Tibial nerve (tissue), 4 donors: ENCODE results near the gene PRPF6. TPM values are rescaled to one million over a fixed set of nuclear protein-coding genes. Genes with fewer than 3 reads are reported as not detected.

ENCODE experiments used
- DNase-seq, 2 donors: peaks; one replicate each; pipeline ENCODE4 v3.0.0-alpha.2; 2019; ENCODE audit warnings: low spot score in 2 of 2
- H3K27ac ChIP-seq, 4 donors: fragments of 200-600 bp; sonication (generic) in 3 of 4; one replicate each; pipeline ENCODE4 v1.5.1; 2017 to 2019; ENCODE audit warnings: mild to moderate bottlenecking in 1 of 4
- H3K27me3 ChIP-seq, 2 donors: fragments of 200-600 bp; sonication (generic) in 1 of 2; one replicate each; pipeline versions ENCODE4 v1.5.1 to v1.6.0; 2017 to 2019
- H3K36me3 ChIP-seq, 3 donors: fragments of 200-600 bp; sonication (generic); one replicate each; pipeline ENCODE4 v1.5.1; 2018 to 2019
- H3K4me1 ChIP-seq, 4 donors: fragments of 200-600 bp; sonication (generic) in 3 of 4; one replicate each; pipeline ENCODE4 v1.5.1; 2017 to 2019
- H3K4me3 ChIP-seq, 4 donors: fragments of 200-600 bp; sonication (generic) in 3 of 4; one replicate each; pipeline ENCODE4 v1.5.1; 2017 to 2019; ENCODE audit warnings: mild to moderate bottlenecking in 1 of 4, moderate library complexity in 1 of 4
- H3K9me3 ChIP-seq, 4 donors: fragments of 200-600 bp; sonication (generic) in 3 of 4; one replicate each; pipeline ENCODE4 v1.5.1; 2017 to 2019
- EP300 ChIP-seq, 2 donors: sonication (generic); formaldehyde crosslinking; IDR thresholded peaks; one replicate each; pipeline ENCODE4 v1.6.1; 2017; ENCODE audit warnings: antibody characterized with exemption in 2 of 2, mild to moderate bottlenecking in 1 of 2
- POLR2A ChIP-seq, 2 donors: fragments of 450-650 bp; IDR thresholded peaks; one replicate each; pipeline ENCODE4 v1.6.1; 2017; ENCODE audit warnings: antibody characterized with exemption in 2 of 2, mild to moderate bottlenecking in 2 of 2, moderate library complexity in 2 of 2
- WGBS, 2 donors: methylation state at CpG; one replicate each; pipeline ENCODE4 v1.1.5; 2018; 5-methylcytosine and 5-hydroxymethylcytosine counted together
- total RNA-seq, 4 donors: library from RNA; depleted of rRNA; stranded (reverse); fragments of >200 nt; gene quantifications; one replicate each; pipeline ENCODE4 v1.1.0, GENCODE V29; 2016
- TF ChIP-seq, protein P1 (sequence below), 5 experiments: fragments of 200-600 bp in 3 of 5; fragments of 450-650 bp in 2 of 5; sonication (generic) in 3 of 5; IDR thresholded peaks; one replicate each; pipeline ENCODE4 v1.5.1; 2016 to 2019; ENCODE audit warnings: antibody characterized with exemption in 5 of 5, mild to moderate bottlenecking in 3 of 5, moderate library complexity in 2 of 5

Gene PRPF6
- total RNA-seq, 4 donors from 2014 or later: 70.5 to 77.0 (median 73.8) TPM

DNA sequence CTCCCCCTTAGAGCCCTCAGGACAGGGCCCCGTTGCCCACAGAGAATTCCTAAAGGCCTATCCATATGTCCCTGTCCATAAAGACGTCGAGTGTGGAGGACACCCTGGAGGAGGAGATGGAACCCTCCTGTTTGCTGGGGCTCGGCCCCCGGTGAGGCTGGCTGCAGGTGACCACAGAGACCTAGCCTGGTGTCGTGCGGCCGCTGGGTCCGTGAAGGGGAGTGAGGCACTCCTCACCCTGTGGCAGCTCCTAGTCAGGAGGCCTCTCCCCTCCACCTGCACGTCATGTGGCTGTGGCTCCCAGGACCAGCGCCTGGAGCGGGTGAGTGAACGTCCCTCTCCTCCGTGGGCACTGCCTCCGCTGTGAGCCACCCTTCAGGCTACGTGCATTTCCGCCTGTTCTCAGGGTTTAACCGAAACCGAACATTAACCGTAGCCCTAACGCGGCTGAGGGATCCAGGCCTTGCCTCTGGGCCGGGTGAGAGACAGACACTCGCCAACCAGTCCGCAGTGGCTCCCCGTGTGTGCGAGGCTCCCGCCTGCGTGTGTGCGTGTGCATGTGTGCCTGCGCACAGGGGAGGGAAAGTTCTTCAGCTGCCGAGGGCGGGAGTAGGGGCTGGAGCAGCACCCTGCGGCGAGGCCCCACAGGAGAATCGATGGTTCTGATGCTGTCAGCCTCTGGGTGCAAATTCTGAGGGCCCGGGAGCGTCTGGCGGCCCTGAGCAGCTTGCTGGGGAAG, 76.1 kb downstream of the PRPF6 start:
- DNase-seq: no peak
- Histone ChIP-seq H3K4me3 (peak overlapping the region in 2 of 4 donors; percentile 3 to 11), H3K9me3 (no peaks in the 10 kb centered on the region), H3K36me3 (no peaks in the 10 kb centered on the region), H3K27me3 (peaks cover 0 to 55% of the 10 kb centered on the region in 2 donors), H3K4me1 (peaks cover 0 to 41% (median 2%) of the 10 kb centered on the region in 4 donors), H3K27ac (peak overlapping the region in 2 of 4 donors; percentile 33 to 77)
- WGBS, 2 donors: 48 to 59% methylated on average over 34 to 38 of the region's 39 CpGs
- TF ChIP-seq POLR2A (IDR thresholded peaks at IDR 0.05) (no peak), EP300 (IDR thresholded peaks at IDR 0.05) (no peak)
- TF ChIP-seq, protein P1, sequence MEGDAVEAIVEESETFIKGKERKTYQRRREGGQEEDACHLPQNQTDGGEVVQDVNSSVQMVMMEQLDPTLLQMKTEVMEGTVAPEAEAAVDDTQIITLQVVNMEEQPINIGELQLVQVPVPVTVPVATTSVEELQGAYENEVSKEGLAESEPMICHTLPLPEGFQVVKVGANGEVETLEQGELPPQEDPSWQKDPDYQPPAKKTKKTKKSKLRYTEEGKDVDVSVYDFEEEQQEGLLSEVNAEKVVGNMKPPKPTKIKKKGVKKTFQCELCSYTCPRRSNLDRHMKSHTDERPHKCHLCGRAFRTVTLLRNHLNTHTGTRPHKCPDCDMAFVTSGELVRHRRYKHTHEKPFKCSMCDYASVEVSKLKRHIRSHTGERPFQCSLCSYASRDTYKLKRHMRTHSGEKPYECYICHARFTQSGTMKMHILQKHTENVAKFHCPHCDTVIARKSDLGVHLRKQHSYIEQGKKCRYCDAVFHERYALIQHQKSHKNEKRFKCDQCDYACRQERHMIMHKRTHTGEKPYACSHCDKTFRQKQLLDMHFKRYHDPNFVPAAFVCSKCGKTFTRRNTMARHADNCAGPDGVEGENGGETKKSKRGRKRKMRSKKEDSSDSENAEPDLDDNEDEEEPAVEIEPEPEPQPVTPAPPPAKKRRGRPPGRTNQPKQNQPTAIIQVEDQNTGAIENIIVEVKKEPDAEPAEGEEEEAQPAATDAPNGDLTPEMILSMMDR (IDR thresholded peaks at IDR 0.05): no peak

DNA sequence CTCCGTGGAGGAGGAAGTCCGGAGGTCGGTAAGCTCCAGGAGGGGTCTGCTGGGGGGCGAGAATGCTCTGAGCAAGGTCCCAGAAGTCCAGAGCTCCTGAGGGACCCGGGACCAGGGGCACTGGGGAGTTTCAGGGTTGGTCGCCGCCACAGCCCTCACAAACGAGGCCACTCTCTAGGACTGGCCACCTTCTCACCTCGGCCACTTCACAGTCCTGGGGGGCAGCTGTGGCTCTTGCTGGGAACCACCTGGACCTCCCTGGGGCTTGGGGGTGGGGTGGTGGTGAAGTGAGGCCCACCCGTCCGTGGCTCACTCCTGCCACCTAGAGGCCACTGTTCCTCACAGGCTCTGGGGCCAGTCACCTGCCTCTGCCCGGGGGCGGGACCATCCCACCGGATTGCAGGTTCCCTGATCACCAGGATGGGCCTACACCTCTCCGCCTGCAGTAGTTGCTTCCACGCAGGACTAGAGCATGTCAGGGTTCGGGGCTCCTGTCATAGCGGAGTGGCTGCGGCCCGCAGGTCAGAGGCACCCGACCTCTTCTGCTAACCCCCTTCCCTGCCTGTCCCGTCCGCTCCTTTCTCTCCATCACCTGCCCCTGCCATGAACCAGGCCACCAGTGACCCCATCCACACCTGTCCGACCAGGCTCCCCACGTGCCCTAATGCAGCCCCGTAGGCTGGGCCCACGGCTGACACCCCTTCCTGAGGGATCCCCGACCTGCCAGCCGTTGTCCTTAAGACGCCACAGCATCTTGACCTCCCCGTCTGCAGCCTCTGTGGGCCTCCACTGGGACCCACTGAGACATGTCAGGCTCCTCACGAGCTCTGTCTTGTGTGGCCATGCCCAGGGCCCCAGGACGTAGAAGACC, 76.9 kb downstream of the PRPF6 start:
- Histone ChIP-seq H3K4me1 (peaks cover 0 to 48% (median 5%) of the 10 kb centered on the region in 4 donors), H3K4me3 (peak overlapping the region in 2 of 4 donors; percentile 3 to 11), H3K27me3 (peaks cover 0 to 47% of the 10 kb centered on the region in 2 donors), H3K27ac (peak overlapping the region in 1 of 4 donors; percentile 77), H3K9me3 (no peaks in the 10 kb centered on the region), H3K36me3 (no peaks in the 10 kb centered on the region)
- peak; percentile 60 to 63 for DNase-seq
- TF ChIP-seq EP300 (IDR thresholded peaks at IDR 0.05): no peak
- TF ChIP-seq, protein P1 (IDR thresholded peaks at IDR 0.05): peak; percentile 73 to 84 (median 77)
- WGBS, 2 donors: 40 to 43% methylated on average over 27 to 30 of the region's 33 CpGs

DNA sequence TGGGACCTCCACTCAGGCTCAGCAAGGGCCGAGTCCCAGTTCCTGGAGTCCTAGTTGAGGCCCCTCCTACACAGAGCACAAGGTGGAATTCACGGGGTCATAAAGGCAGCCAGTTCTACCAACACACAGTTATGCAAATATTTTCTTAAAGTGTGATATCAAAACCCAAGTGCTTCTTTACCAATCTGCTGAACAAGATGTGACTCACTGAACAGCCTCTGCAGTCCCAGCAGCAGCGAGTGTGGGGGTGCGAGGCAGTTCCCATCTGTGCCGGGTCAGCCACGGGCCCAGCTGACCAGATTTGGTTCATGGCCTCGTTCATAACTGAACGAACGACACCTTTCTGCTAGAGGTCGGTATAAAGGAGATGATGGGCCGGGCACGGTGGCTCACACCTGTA, 77.6 kb downstream of the PRPF6 start:
- Histone ChIP-seq H3K27ac (no peak overlapping the region), H3K27me3 (peaks cover 0 to 40% of the 10 kb centered on the region in 2 donors), H3K4me1 (peaks cover 0 to 48% (median 5%) of the 10 kb centered on the region in 4 donors), H3K4me3 (no peak overlapping the region), H3K9me3 (no peaks in the 10 kb centered on the region), H3K36me3 (no peaks in the 10 kb centered on the region)
- DNase-seq: no peak
- TF ChIP-seq EP300 (IDR thresholded peaks at IDR 0.05): no peak
- no peak for TF ChIP-seq POLR2A (IDR thresholded peaks at IDR 0.05)
- TF ChIP-seq, protein P1 (IDR thresholded peaks at IDR 0.05): no peak
- 76 to 77% methylated on average over 12 of the region's 12 CpGs for WGBS, 2 donors

DNA sequence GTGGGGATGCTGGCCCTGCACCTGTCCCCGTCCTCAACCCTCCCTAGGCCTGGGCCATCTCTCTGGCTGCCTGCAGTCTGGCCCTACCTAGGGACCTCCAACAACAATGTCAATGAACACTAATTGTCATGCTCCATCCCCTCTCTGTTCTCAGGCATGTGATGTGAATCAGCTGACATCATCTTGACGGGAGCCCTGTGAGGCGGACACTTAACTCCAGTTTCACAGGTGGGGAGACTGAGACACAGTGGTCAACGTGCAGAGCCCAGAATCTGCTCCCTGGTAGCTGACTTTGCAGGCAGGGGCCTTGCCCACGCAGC, 81.3 kb downstream of the PRPF6 start:
- H3K27ac ChIP-seq: peak overlapping the region in 3 of 4 donors; percentile 80 to 88 (median 85)
- peaks cover 0 to 9% (median 0%) of the 10 kb centered on the region in 3 donors for H3K36me3 ChIP-seq
- TF ChIP-seq, protein P1 (IDR thresholded peaks at IDR 0.05): no peak
- TF ChIP-seq EP300 (IDR thresholded peaks at IDR 0.05): no peak
- no peak for TF ChIP-seq POLR2A (IDR thresholded peaks at IDR 0.05)
- peak overlapping the region; percentile 64 to 97 (median 80) for H3K4me3 ChIP-seq
- H3K4me1 ChIP-seq: peaks cover 0 to 52% (median 20%) of the 10 kb centered on the region in 4 donors
- H3K27me3 ChIP-seq: peaks cover 0 to 4% of the 10 kb centered on the region in 2 donors
- WGBS, 2 donors: 50 to 82% methylated on average over 1 to 3 of the region's 5 CpGs
- no peaks in the 10 kb centered on the region for H3K9me3 ChIP-seq
- no peak for DNase-seq
